GM23338 (cell line): ENCODE results near the gene DNAH6. TPM values are rescaled to one million over a fixed set of nuclear protein-coding genes. Genes with fewer than 3 reads are reported as not detected.

Source experiments
- ATAC-seq: fragments of 200-7000 bp; cut with Tn5 transposase; 3 replicates; pipeline ENCODE4 v1.9.1; 2020
- DNase-seq: peaks from one replicate; pipeline ENCODE4 v3.0.0-alpha.2; 2015; ENCODE audit warnings: low spot score
- H2AFZ ChIP-seq: fragments of 200-600 bp; sonication (generic); 2 replicates; pipeline ENCODE4 v1.8.0; 2016; ENCODE audit warnings: antibody characterized with exemption, mild to moderate bottlenecking, moderate library complexity
- H3F3A ChIP-seq: fragments of 200-600 bp; sonication (generic); replicated peaks from 2 replicates; pipeline ENCODE4 v1.8.0; 2017; ENCODE audit warnings: antibody characterized with exemption, mixed run types, low read depth
- H3K27ac ChIP-seq: fragments of 200-600 bp; sonication (generic); 2 replicates; pipeline ENCODE4 v1.6.1; 2016; ENCODE audit warnings: low read depth
- H3K27me3 ChIP-seq: fragments of 200-600 bp; sonication (generic); 2 replicates; pipeline ENCODE4 v1.8.0; 2016; ENCODE audit warnings: mild to moderate bottlenecking, mixed run types, moderate library complexity; ENCODE audit not compliant: insufficient read depth
- H3K36me3 ChIP-seq: fragments of 200-600 bp; sonication (generic); 2 replicates; pipeline ENCODE4 v1.8.0; 2016; ENCODE audit warnings: mild to moderate bottlenecking; ENCODE audit not compliant: insufficient read depth
- H3K4me1 ChIP-seq: fragments of 200-600 bp; sonication (generic); 2 replicates; pipeline ENCODE4 v1.8.0; 2016; ENCODE audit warnings: mild to moderate bottlenecking, moderate library complexity; ENCODE audit not compliant: insufficient read depth
- H3K4me2 ChIP-seq: fragments of 200-600 bp; sonication (generic); 2 replicates; pipeline ENCODE4 v1.7.1; 2017; ENCODE audit warnings: mixed run types
- H3K4me3 ChIP-seq: fragments of 200-600 bp; sonication (generic); 2 replicates; pipeline ENCODE4 v1.6.1; 2016; ENCODE audit warnings: mixed run types
- H3K79me2 ChIP-seq: fragments of 200-600 bp; sonication (generic); replicated peaks from 2 replicates; pipeline ENCODE4 v1.8.0; 2017; ENCODE audit warnings: mild to moderate bottlenecking; ENCODE audit not compliant: insufficient read depth
- H3K9me2 ChIP-seq: fragments of 200-600 bp; sonication (generic); 2 replicates; pipeline ENCODE4 v1.8.0; 2017; ENCODE audit not compliant: insufficient read depth
- H4K20me1 ChIP-seq: fragments of 200-600 bp; sonication (generic); replicated peaks from 2 replicates; pipeline ENCODE4 v1.8.0; 2017; ENCODE audit warnings: mild to moderate bottlenecking; ENCODE audit not compliant: insufficient read depth
- H3K27ac Mint-ChIP-seq: 2 replicates; pipeline ENCODE4 v1.8.0; 2020; ENCODE audit warnings: inconsistent platforms, mild to moderate bottlenecking, moderate library complexity, mixed read lengths
- H3K27me3 Mint-ChIP-seq: 3 replicates; pipeline ENCODE4 v1.8.0; 2022; ENCODE audit warnings: low read depth, mild to moderate bottlenecking, moderate library complexity, mixed read lengths, inconsistent platforms; ENCODE audit not compliant: insufficient read depth, poor library complexity
- H3K36me3 Mint-ChIP-seq: 3 replicates; pipeline ENCODE4 v1.8.0; 2021; ENCODE audit warnings: low read depth, mild to moderate bottlenecking, inconsistent platforms, moderate library complexity, mixed read lengths
- H3K4me1 Mint-ChIP-seq: 3 replicates; pipeline ENCODE4 v1.8.0; 2020; ENCODE audit warnings: mild to moderate bottlenecking, inconsistent platforms, mixed read lengths
- H3K4me3 Mint-ChIP-seq: 3 replicates; pipeline ENCODE4 v1.8.0; 2021; ENCODE audit warnings: moderate library complexity, mild to moderate bottlenecking, inconsistent platforms, mixed read lengths
- H3K9me3 Mint-ChIP-seq: 3 replicates; pipeline ENCODE4 v1.8.0; 2020; ENCODE audit warnings: moderate library complexity, mild to moderate bottlenecking, inconsistent platforms, mixed read lengths
- CREB1 ChIP-seq: fragments of 250-450 bp; sonication (Bioruptor Pico); IDR thresholded peaks from 2 replicates; pipeline ENCODE4 v1.5.0; 2020; ENCODE audit warnings: low read depth, mild to moderate bottlenecking, moderate library complexity
- CTCF ChIP-seq, 2 experiments: fragments of 200-600 bp in 1 of 2; sonication (generic) in 1 of 2; conservative IDR thresholded peaks; 2 replicates each; pipeline versions ENCODE4 v1.5.1 to v1.6.1; 2016 to 2017; ENCODE audit warnings: antibody characterized with exemption in 2 of 2, low read depth in 2 of 2, mild to moderate bottlenecking in 2 of 2, moderate library complexity in 1 of 2
- EZH2 ChIP-seq: fragments of 200-600 bp; sonication (generic); IDR thresholded peaks from one replicate; pipeline ENCODE4 v1.8.0; 2017; ENCODE audit warnings: antibody characterized with exemption, mild to moderate bottlenecking, low read depth; ENCODE audit not compliant: unreplicated experiment
- EZH2phosphoT487 ChIP-seq: fragments of 200-600 bp; sonication (generic); IDR thresholded peaks from one replicate; pipeline ENCODE4 v1.8.1; 2018; ENCODE audit warnings: antibody characterized with exemption; ENCODE audit not compliant: unreplicated experiment
- JUNB ChIP-seq: IDR thresholded peaks from one replicate; pipeline ENCODE4 v1.6.1; 2016; ENCODE audit warnings: antibody characterized with exemption; ENCODE audit not compliant: unreplicated experiment
- NANOG ChIP-seq: IDR thresholded peaks from 2 replicates; pipeline ENCODE4 v1.6.1; 2016; ENCODE audit warnings: antibody characterized with exemption, borderline replicate concordance
- POLR2AphosphoS5 ChIP-seq: IDR thresholded peaks from 2 replicates; pipeline ENCODE4 v1.6.1; 2016; ENCODE audit warnings: antibody characterized with exemption, low read depth
- STAT1 ChIP-seq: IDR thresholded peaks from one replicate; pipeline ENCODE4 v1.6.1; 2016; ENCODE audit warnings: antibody characterized with exemption; ENCODE audit not compliant: unreplicated experiment
- ZNF114 ChIP-seq: fragments of 250-450 bp; sonication (Bioruptor Pico); IDR thresholded peaks from 2 replicates; pipeline ENCODE4 v1.5.0; 2020; ENCODE audit warnings: mild to moderate bottlenecking, moderate library complexity
- ZNF331 ChIP-seq: fragments of 250-450 bp; sonication (Bioruptor Pico); IDR thresholded peaks from 2 replicates; pipeline ENCODE4 v1.5.0; 2020; ENCODE audit warnings: low read depth, mild to moderate bottlenecking, moderate library complexity
- ZNF462 ChIP-seq: fragments of 250-450 bp; sonication (Bioruptor Pico); IDR thresholded peaks from 2 replicates; pipeline ENCODE4 v1.5.0; 2020; ENCODE audit warnings: mild to moderate bottlenecking, moderate library complexity
- polyA plus RNA-seq: library from polyadenylated mRNA; unstranded; fragments of >200 nt; fragmentation: Nextera tagmentation; extraction: Ambion mirVana; gene quantifications from 2 replicates; pipeline ENCODE4 v1.2.1, GENCODE V29; 2016
- total RNA-seq: library from RNA; depleted of rRNA; stranded (reverse); fragments of >200 nt; shearing (Covaris generic); gene quantifications from 2 replicates; pipeline ENCODE4 v1.2.3, GENCODE V29; 2014
- TF ChIP-seq, protein P1 (sequence below): IDR thresholded peaks from one replicate; pipeline ENCODE4 v1.6.1; 2018; ENCODE audit warnings: antibody characterized with exemption; ENCODE audit not compliant: unreplicated experiment
- TF ChIP-seq, protein P2 (sequence below): IDR thresholded peaks from 2 replicates; pipeline ENCODE4 v1.6.1; 2016; ENCODE audit warnings: antibody characterized with exemption

The DNAH6 gene
- total and polyA plus RNA-seq, 2 experiments from 2014 or later = 0.27 to 0.31 TPM

GRCh38 chr2:84815146-84815545 is 298.8 kb downstream of the DNAH6 start:
- no peak overlapping the region for H3K4me2 ChIP-seq
- no peaks in the 10 kb centered on the region for H4K20me1 ChIP-seq
- Mint-ChIP-seq H3K27me3 (peaks cover 8% of the 10 kb centered on the region), H3K27ac (no peak overlapping the region), H3K9me3 (no peaks in the 10 kb centered on the region), H3K4me1 (0 out of 3 replicates have a peak, but pooled peaks cover 3% of the 10 kb centered on the region), H3K36me3 (no peaks in the 10 kb centered on the region), H3K4me3 (no peak overlapping the region)
- no peak overlapping the region for H2AFZ ChIP-seq
- no peak overlapping the region for H3K27ac ChIP-seq
- H3K36me3 ChIP-seq = no peaks in the 10 kb centered on the region; the same call in 1 of the 2 replicates
- H3K4me1 ChIP-seq = no peaks in the 10 kb centered on the region
- peaks cover 11% of the 10 kb centered on the region for H3K9me2 ChIP-seq
- H3K27me3 ChIP-seq = no peaks in the 10 kb centered on the region
- H3K79me2 ChIP-seq = no peaks in the 10 kb centered on the region
- TF ChIP-seq STAT1 (no peak), EZH2phosphoT487 (no peak), JUNB (no peak), POLR2AphosphoS5 (no peak), CTCF (conservative IDR thresholded peaks at IDR 0.05; ENCODE audit: low read depth in 2 of 2) (no peak), CREB1 (CRISPR knock-in tag) (no peak), ZNF114 (CRISPR knock-in tag) (no peak), EZH2 (no peak), ZNF331 (CRISPR knock-in tag) (no peak), NANOG (no peak), ZNF462 (no peak)
- TF ChIP-seq, protein P1, sequence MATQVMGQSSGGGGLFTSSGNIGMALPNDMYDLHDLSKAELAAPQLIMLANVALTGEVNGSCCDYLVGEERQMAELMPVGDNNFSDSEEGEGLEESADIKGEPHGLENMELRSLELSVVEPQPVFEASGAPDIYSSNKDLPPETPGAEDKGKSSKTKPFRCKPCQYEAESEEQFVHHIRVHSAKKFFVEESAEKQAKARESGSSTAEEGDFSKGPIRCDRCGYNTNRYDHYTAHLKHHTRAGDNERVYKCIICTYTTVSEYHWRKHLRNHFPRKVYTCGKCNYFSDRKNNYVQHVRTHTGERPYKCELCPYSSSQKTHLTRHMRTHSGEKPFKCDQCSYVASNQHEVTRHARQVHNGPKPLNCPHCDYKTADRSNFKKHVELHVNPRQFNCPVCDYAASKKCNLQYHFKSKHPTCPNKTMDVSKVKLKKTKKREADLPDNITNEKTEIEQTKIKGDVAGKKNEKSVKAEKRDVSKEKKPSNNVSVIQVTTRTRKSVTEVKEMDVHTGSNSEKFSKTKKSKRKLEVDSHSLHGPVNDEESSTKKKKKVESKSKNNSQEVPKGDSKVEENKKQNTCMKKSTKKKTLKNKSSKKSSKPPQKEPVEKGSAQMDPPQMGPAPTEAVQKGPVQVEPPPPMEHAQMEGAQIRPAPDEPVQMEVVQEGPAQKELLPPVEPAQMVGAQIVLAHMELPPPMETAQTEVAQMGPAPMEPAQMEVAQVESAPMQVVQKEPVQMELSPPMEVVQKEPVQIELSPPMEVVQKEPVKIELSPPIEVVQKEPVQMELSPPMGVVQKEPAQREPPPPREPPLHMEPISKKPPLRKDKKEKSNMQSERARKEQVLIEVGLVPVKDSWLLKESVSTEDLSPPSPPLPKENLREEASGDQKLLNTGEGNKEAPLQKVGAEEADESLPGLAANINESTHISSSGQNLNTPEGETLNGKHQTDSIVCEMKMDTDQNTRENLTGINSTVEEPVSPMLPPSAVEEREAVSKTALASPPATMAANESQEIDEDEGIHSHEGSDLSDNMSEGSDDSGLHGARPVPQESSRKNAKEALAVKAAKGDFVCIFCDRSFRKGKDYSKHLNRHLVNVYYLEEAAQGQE = no peak
- TF ChIP-seq, protein P2, sequence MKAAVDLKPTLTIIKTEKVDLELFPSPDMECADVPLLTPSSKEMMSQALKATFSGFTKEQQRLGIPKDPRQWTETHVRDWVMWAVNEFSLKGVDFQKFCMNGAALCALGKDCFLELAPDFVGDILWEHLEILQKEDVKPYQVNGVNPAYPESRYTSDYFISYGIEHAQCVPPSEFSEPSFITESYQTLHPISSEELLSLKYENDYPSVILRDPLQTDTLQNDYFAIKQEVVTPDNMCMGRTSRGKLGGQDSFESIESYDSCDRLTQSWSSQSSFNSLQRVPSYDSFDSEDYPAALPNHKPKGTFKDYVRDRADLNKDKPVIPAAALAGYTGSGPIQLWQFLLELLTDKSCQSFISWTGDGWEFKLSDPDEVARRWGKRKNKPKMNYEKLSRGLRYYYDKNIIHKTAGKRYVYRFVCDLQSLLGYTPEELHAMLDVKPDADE = no peak
- ATAC-seq (no peak), DNase-seq (no peak)
- H3F3A ChIP-seq = no peaks in the 10 kb centered on the region
- H3K4me3 ChIP-seq = no peak overlapping the region
